Measurements from ENCODE around the gene TAS1R2.
"Not testable (repeated sequence)": the region's sequence is repeated elsewhere in the genome, so short reads cannot be mapped to it uniquely, and the experiment has no call there.

Gene TAS1R2

GRCh38 chr1:18859560-18859959 is at the start of gene TAS1R2:
Gene TAS1R2, minus strand, starts transcription at chr1:18859660. Its CDS starts 0 bp downstream, at chr1:18859660.
- no peak for DNase-seq

GRCh38 chr1:18907917-18908845 is 48.7 kb upstream of the TAS1R2 start:
- DNase-seq = no peak

- DNase-seq = peak; percentile 69
Measured at GRCh38 chr1:18907021-18907916, 47.8 kb upstream of the TAS1R2 start.

- DNase-seq = no peak
Measured at GRCh38 chr1:18903291-18903756, 43.9 kb upstream of the TAS1R2 start.

- DNase-seq = peak; percentile 98
Measured at GRCh38 chr1:18902523-18903290, 43.2 kb upstream of the TAS1R2 start, which contains the start of gene ALDH4A1. Gene ALDH4A1, minus strand, starts transcription at chr1:18902555. Its CDS starts 32 bp downstream, at chr1:18902523.

- peak; percentile 16 for DNase-seq
Measured at GRCh38 chr1:18901952-18902522, 42.6 kb upstream of the TAS1R2 start.

- DNase-seq = no peak
Measured at GRCh38 chr1:18901147-18901951, 41.9 kb upstream of the TAS1R2 start.

GRCh38 chr1:18900303-18900841 is 40.9 kb upstream of the TAS1R2 start:
- no peak for DNase-seq

- DNase-seq = no peak
Measured at GRCh38 chr1:18899363-18900049, 40.0 kb upstream of the TAS1R2 start.

- DNase-seq = no peak
Measured at GRCh38 chr1:18898567-18898966, 39.1 kb upstream of the TAS1R2 start.

GRCh38 chr1:18895317-18895716 is 35.9 kb upstream of the TAS1R2 start:
- no peak for DNase-seq

- no peak for DNase-seq
Measured at GRCh38 chr1:18893120-18893519, 33.7 kb upstream of the TAS1R2 start.

- not testable (repeated sequence) for DNase-seq
Measured at GRCh38 chr1:18891858-18892257, 32.4 kb upstream of the TAS1R2 start.

GRCh38 chr1:18891426-18891780 is 31.9 kb upstream of the TAS1R2 start:
- no peak for DNase-seq

- no peak for DNase-seq
Measured at GRCh38 chr1:18890706-18891425, 31.4 kb upstream of the TAS1R2 start.

GRCh38 chr1:18886003-18886335 is 26.5 kb upstream of the TAS1R2 start:
- DNase-seq = no peak

- no peak for DNase-seq
Measured at GRCh38 chr1:18885311-18886002, 26.0 kb upstream of the TAS1R2 start.

- no peak for DNase-seq
Measured at GRCh38 chr1:18884727-18885126, 25.3 kb upstream of the TAS1R2 start.

- no peak for DNase-seq
Measured at GRCh38 chr1:18884419-18884717, 24.9 kb upstream of the TAS1R2 start.
